ENCODE measurements around the gene GNAO1. TPM values are rescaled to one million over a fixed set of nuclear protein-coding genes. Genes with fewer than 3 reads are reported as not detected.

GNAO1 gene
- total RNA-seq, 1 experiment from 2014 or later, result not detected

DNA sequence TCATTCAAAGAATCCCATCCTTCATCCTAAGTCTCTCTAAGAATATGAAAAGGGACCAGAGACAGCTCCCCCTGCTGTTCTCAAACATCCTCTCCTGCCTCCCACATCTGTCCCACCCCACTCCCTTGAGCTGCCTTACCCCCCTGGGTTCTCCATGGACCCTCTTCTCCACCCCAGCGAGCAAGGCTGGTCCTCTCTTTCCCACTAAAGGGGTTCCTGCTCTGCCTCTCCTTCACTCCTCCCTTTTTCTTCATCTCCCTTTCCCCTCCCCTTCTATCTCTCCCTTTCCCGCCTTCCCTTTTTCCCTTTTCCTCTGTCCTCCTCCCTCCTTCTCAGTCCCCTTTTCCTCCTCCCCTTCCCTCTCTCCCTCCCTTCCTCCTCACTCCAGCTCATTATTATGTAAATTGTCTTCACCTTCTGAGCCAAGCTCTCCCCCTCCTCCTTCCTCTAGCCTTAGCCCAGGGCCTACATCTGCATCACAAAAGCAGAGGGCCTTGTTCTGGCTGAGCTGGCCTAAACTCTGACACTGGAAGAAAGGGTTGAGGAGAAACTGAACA, 90.0 kb downstream of the GNAO1 start:
- peak; percentile 30 for DNase-seq (ENCODE audit: low spot score)
- TF ChIP-seq CTCF (conservative IDR thresholded peaks at IDR 0.05; ENCODE audit: low read depth, low read length) (peak; percentile 49), EZH2 (IDR thresholded peaks at IDR 0.05; ENCODE audit: borderline replicate concordance, low read depth, low read length, poor library complexity, severe bottlenecking) (no peak)
- no peaks in the 10 kb centered on the region for H3K9me3 ChIP-seq (ENCODE audit: low read depth, low read length, poor library complexity, severe bottlenecking)
- no peak overlapping the region for H3K4me3 ChIP-seq (ENCODE audit: low read depth, low read length, poor library complexity, severe bottlenecking)
- POLR2A ChIA-PET (ENCODE audit: low non-redundant PET), result interaction anchor here (0.5 to 0.7 kb wide), 2 partner anchors 47 to 771 kb away, joined by 5 to 6 read pairs; no protein-coding TSS in a partner anchor
- H3K27me3 ChIP-seq (replicated peaks; ENCODE audit: insufficient read depth, low read depth, low read length, poor library complexity), result no peaks in the 10 kb centered on the region
- H3K4me1 ChIP-seq (ENCODE audit: insufficient read depth, low read length, poor library complexity, severe bottlenecking), result no peaks in the 10 kb centered on the region
- no peak overlapping the region for H3K27ac ChIP-seq (ENCODE audit: low read depth, low read length, poor library complexity, severe bottlenecking)
- no TSS peak for BruUV-seq (replicated peaks)
- no peaks in the 10 kb centered on the region for H3K36me3 ChIP-seq (ENCODE audit: insufficient read depth, low read length, poor library complexity, severe bottlenecking)
- CTCF ChIA-PET, result no interaction called here
- intact Hi-C loops (cut with micrococcal nuclease; ENCODE audit: unreplicated experiment), result no loop called here

GRCh38 chr16:56282451-56282850, 91.2 kb downstream of the GNAO1 start:
- H3K27ac ChIP-seq (ENCODE audit: low read depth, low read length, poor library complexity, severe bottlenecking), result no peak overlapping the region
- POLR2A ChIA-PET (ENCODE audit: low non-redundant PET), result no interaction called here
- no peaks in the 10 kb centered on the region for H3K9me3 ChIP-seq (ENCODE audit: low read depth, low read length, poor library complexity, severe bottlenecking)
- CTCF ChIA-PET, result interaction anchor here (0.6 kb wide), 1 partner anchor 418 kb away, joined by 8 read pairs; no protein-coding TSS in a partner anchor
- H3K27me3 ChIP-seq (replicated peaks; ENCODE audit: insufficient read depth, low read depth, low read length, poor library complexity), result no peaks in the 10 kb centered on the region
- TF ChIP-seq EZH2 (IDR thresholded peaks at IDR 0.05; ENCODE audit: borderline replicate concordance, low read depth, low read length, poor library complexity, severe bottlenecking) (no peak), CTCF (conservative IDR thresholded peaks at IDR 0.05; ENCODE audit: low read depth, low read length) (no peak)
- no peaks in the 10 kb centered on the region for H3K4me1 ChIP-seq (ENCODE audit: insufficient read depth, low read length, poor library complexity, severe bottlenecking)
- H3K36me3 ChIP-seq (ENCODE audit: insufficient read depth, low read length, poor library complexity, severe bottlenecking), result no peaks in the 10 kb centered on the region
- H3K4me3 ChIP-seq (ENCODE audit: low read depth, low read length, poor library complexity, severe bottlenecking), result no peak overlapping the region
- intact Hi-C loops (cut with micrococcal nuclease; ENCODE audit: unreplicated experiment), result no loop called here
- DNase-seq (ENCODE audit: low spot score), result no peak
- BruUV-seq (replicated peaks), result no TSS peak

- Histone ChIP-seq H3K4me1 (ENCODE audit: insufficient read depth, low read length, poor library complexity, severe bottlenecking) (no peaks in the 10 kb centered on the region), H3K4me3 (ENCODE audit: low read depth, low read length, poor library complexity, severe bottlenecking) (no peak overlapping the region), H3K9me3 (ENCODE audit: low read depth, low read length, poor library complexity, severe bottlenecking) (no peaks in the 10 kb centered on the region), H3K27ac (ENCODE audit: low read depth, low read length, poor library complexity, severe bottlenecking) (no peak overlapping the region), H3K27me3 (replicated peaks; ENCODE audit: insufficient read depth, low read depth, low read length, poor library complexity) (no peaks in the 10 kb centered on the region), H3K36me3 (ENCODE audit: insufficient read depth, low read length, poor library complexity, severe bottlenecking) (no peaks in the 10 kb centered on the region)
- DNase-seq (ENCODE audit: low spot score), result no peak
- ChIA-PET POLR2A (ENCODE audit: low non-redundant PET) (no interaction called here), CTCF (no interaction called here)
- intact Hi-C loops (cut with micrococcal nuclease; ENCODE audit: unreplicated experiment), result no loop called here
- no peak for TF ChIP-seq CTCF (conservative IDR thresholded peaks at IDR 0.05; ENCODE audit: low read depth, low read length)
- BruUV-seq (replicated peaks), result no TSS peak
Observed at GRCh38 chr16:56284521-56284920, 93.2 kb downstream of the GNAO1 start.
